Nephron progenitor cell (in vitro differentiated cells): ENCODE measurements around the gene ANKRD60.

Experiments
- DNase-seq: peaks from one replicate; pipeline ENCODE4 v3.0.0; 2021
- H3K27ac Mint-ChIP-seq: 2 replicates; pipeline ENCODE4 v1.8.0; 2021; ENCODE audit warnings: mild to moderate bottlenecking, moderate library complexity, mixed read lengths
- H3K27me3 Mint-ChIP-seq: 2 replicates; pipeline ENCODE4 v1.8.0; 2021; ENCODE audit warnings: mild to moderate bottlenecking, low read depth, mixed read lengths; ENCODE audit not compliant: poor library complexity
- H3K36me3 Mint-ChIP-seq: 2 replicates; pipeline ENCODE4 v1.8.0; 2021; ENCODE audit warnings: low read depth, mixed read lengths
- H3K4me1 Mint-ChIP-seq: 2 replicates; pipeline ENCODE4 v1.8.0; 2021; ENCODE audit warnings: mixed read lengths
- H3K4me3 Mint-ChIP-seq: 2 replicates; pipeline ENCODE4 v1.8.0; 2021; ENCODE audit warnings: mild to moderate bottlenecking, moderate library complexity, mixed read lengths
- H3K9me3 Mint-ChIP-seq: 2 replicates; pipeline ENCODE4 v1.8.0; 2021; ENCODE audit warnings: mild to moderate bottlenecking, moderate library complexity, mixed read lengths
- CTCF ChIP-seq: fragments of 200-600 bp; sonication (generic); IDR thresholded peaks from 2 replicates; pipeline ENCODE4 v1.5.0; 2021; ENCODE audit warnings: antibody characterized with exemption

The ANKRD60 gene

GRCh38 chr20:58184063-58184462 lies 44.4 kb downstream of the ANKRD60 start:
- Mint-ChIP-seq H3K27me3 (peaks cover 84% of the 10 kb centered on the region), H3K4me1 (peaks cover 4% of the 10 kb centered on the region)
- TF ChIP-seq CTCF: no peak

GRCh38 chr20:58182521-58183140 lies 45.8 kb downstream of the ANKRD60 start:
- peaks cover 16% of the 10 kb centered on the region for H3K4me1 Mint-ChIP-seq
- no peak for TF ChIP-seq CTCF
- peaks cover 79% of the 10 kb centered on the region for H3K27me3 Mint-ChIP-seq
- H3K4me3 Mint-ChIP-seq: no peak overlapping the region
- no peak for DNase-seq
- H3K27ac Mint-ChIP-seq: no peak overlapping the region
- no peaks in the 10 kb centered on the region for H3K36me3 Mint-ChIP-seq
- peaks cover 20% of the 10 kb centered on the region for H3K9me3 Mint-ChIP-seq

More at GRCh38 chr20:58184063-58184462, 44.4 kb downstream of the ANKRD60 start:
- no peak for DNase-seq
- no peaks in the 10 kb centered on the region for H3K36me3 Mint-ChIP-seq
- H3K27ac Mint-ChIP-seq: no peak overlapping the region
- no peak overlapping the region for H3K4me3 Mint-ChIP-seq
- H3K9me3 Mint-ChIP-seq: peaks cover 24% of the 10 kb centered on the region

GRCh38 chr20:58179432-58180099 lies 48.9 kb downstream of the ANKRD60 start:
- Mint-ChIP-seq H3K36me3 (no peaks in the 10 kb centered on the region), H3K9me3 (peaks cover 9% of the 10 kb centered on the region), H3K4me3 (peak overlapping the region; percentile 69), H3K4me1 (peaks cover 41% of the 10 kb centered on the region), H3K27ac (no peak overlapping the region), H3K27me3 (peaks cover 51% of the 10 kb centered on the region)
- TF ChIP-seq CTCF: peak; percentile 97
- peak; percentile 86 for DNase-seq

GRCh38 chr20:58179083-58179431 lies 49.4 kb downstream of the ANKRD60 start:
- H3K36me3 Mint-ChIP-seq: no peaks in the 10 kb centered on the region

GRCh38 chr20:58177799-58178198 lies 50.7 kb downstream of the ANKRD60 start:
- no peak for DNase-seq
- Mint-ChIP-seq H3K4me1 (peaks cover 55% of the 10 kb centered on the region), H3K4me3 (no peak overlapping the region), H3K27me3 (peaks cover 37% of the 10 kb centered on the region), H3K36me3 (no peaks in the 10 kb centered on the region), H3K27ac (no peak overlapping the region), H3K9me3 (no peaks in the 10 kb centered on the region)
- TF ChIP-seq CTCF: no peak

More at GRCh38 chr20:58179083-58179431, 49.4 kb downstream of the ANKRD60 start:
- H3K27ac Mint-ChIP-seq: no peak overlapping the region
- peaks cover 46% of the 10 kb centered on the region for H3K27me3 Mint-ChIP-seq
- DNase-seq: no peak
- peaks cover 4% of the 10 kb centered on the region for H3K9me3 Mint-ChIP-seq
- H3K4me1 Mint-ChIP-seq: peaks cover 46% of the 10 kb centered on the region
- no peak for TF ChIP-seq CTCF
- H3K4me3 Mint-ChIP-seq: peak overlapping the region; percentile 69

GRCh38 chr20:58175836-58176235 lies 52.6 kb downstream of the ANKRD60 start:
- no peak for TF ChIP-seq CTCF
- no peak for DNase-seq
- no peaks in the 10 kb centered on the region for H3K36me3 Mint-ChIP-seq
- no peak overlapping the region for H3K4me3 Mint-ChIP-seq
- H3K4me1 Mint-ChIP-seq: peaks cover 60% of the 10 kb centered on the region
- peaks cover 23% of the 10 kb centered on the region for H3K27me3 Mint-ChIP-seq
- no peak overlapping the region for H3K27ac Mint-ChIP-seq
- H3K9me3 Mint-ChIP-seq: no peaks in the 10 kb centered on the region
